HT1080 (cell line): ENCODE measurements around the gene SYNPO2. TPM values are rescaled to one million over a fixed set of nuclear protein-coding genes. Genes with fewer than 3 reads are reported as not detected.

ENCODE experiments used
- DNase-seq: peaks from one replicate; pipeline ENCODE4 v3.0.0-alpha.2; 2015; ENCODE audit warnings: low read depth
- total RNA-seq: library from RNA; depleted of rRNA; stranded (reverse); fragments of >200 nt; shearing (Covaris generic); gene quantifications from 2 replicates; pipeline ENCODE4 v1.2.3, GENCODE V29; 2014; rRNA removed

The SYNPO2 gene
- total RNA-seq, 1 experiment from 2014 or later, result 0.08 TPM

DNA sequence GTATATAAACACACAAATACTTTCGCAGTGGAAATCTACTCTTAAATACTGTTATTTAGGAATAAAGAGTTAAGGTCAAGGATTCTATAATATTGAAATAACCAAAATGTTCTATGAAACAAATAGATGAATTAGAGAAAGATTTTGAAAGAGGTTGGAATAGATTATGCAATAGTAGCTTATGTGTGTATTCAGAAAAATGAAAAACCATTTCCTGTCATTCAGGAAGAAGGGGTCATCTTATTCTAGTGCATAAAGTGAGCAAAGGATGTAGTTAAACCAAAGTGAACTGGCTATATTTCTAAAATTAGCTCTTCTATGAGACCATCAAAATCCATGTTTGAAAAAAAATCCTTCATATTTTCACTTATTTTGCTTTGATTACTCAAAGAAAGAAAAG, 217.0 kb downstream of the SYNPO2 start:
- no peak for DNase-seq

DNA sequence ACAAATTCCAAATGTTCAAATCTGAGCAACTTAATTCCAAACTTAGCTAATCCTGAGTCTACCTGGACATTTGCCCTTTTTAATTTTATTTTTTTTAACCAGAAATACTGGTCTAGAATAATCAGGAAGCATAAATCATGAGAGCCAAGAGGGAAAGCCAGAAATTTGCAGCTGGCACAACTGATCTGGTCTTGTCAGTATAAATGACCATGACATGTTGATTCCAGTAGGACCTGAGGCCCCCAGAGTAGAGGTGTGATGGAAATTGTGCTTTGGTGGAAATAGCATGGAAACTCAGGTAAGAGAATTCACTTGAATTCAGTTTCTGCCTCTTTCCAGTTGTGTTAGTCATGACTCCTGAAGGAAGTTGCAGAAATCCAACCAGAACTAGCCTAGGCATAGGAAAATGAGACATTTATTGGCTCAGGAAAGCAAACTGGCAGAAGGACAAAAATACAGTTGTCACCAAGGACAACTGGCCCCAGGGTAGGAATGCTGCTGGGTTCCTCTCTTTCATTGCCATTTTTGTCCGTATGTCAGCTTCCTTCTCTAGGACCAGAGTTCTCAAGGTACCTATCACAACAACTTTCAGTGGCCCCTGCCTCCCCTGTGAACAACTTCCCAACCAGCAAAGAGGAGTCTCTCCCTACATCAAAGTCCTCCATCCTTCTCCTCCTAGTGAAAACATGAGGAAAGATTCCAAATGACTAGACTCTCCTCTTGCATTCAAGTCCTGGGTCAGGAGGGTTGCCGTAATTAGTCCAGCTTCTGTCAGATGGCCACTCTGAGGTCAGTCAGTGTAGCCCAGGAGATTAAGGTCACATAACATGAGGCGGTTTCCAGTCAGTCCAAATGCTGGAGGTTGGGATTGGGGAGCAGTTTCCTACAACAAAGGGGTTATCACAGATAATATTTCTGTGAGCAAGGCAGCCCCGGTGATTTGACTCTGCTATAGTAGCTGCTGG, 217.7 kb downstream of the SYNPO2 start:
- peak; percentile 64 for DNase-seq

- DNase-seq, result no peak
Measured at GRCh38 chr4:119110121-119110520, 221.5 kb downstream of the SYNPO2 start.

Other genes starting within 250 kb of the SYNPO2 start
- gene METTL14, start 203.5 kb upstream of the SYNPO2 start, total RNA-seq, result 21.1 and 22.9 TPM in 2 replicates
- gene SEC24D, start 52.7 kb upstream of the SYNPO2 start, total RNA-seq, result 16.4 and 24.4 TPM in 2 replicates
- gene MYOZ2, start 247.0 kb downstream of the SYNPO2 start, total RNA-seq, result not detected in 2 replicates